ENCODE data around the gene DNAJC13. TPM values are rescaled to one million over a fixed set of nuclear protein-coding genes. Genes with fewer than 3 reads are reported as not detected.

Gene DNAJC13
- total and polyA plus RNA-seq, 2 donors (not counting 3 experiments of a cell fraction or from before 2014, with no cell fraction given), result 14.3 to 71.7 TPM

DNA sequence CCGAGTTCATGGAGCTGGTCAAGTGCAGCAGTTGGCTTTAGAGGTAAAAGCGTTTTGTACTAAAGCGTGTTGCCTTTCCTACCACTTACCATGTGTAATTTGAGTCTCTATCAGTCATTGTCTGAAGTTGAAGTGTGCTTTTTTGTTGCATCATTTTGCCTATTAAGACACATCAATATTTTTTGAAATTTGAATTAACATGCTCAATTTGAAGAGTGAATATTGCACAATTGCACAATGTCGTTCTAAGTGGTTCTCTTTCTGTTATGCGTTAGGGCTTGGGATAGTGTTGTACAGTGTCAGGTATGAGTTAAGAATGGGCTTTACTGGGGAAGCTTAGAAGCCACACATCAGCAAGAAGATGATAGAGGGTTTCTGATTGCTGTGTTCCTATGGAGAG is 95.8 kb downstream of the DNAJC13 start:
- Histone ChIP-seq H3K9me1 (replicated peaks; ENCODE audit: control insufficient read depth, extremely low read depth, insufficient read depth, low read length) (no peaks in the 10 kb centered on the region), H3K27ac (ENCODE audit: insufficient read depth, low read depth, low read length) (no peak overlapping the region), H3K9me3 (replicated peaks; ENCODE audit: control insufficient read depth, insufficient read depth, low read length) (no peaks in the 10 kb centered on the region), H3K4me3 (replicated peaks in 1 of 3; ENCODE audit: insufficient read depth in 1 of 3, low read depth in 1 of 3, low read length in 3 of 3) (no peak overlapping the region), H3K79me2 (ENCODE audit: control insufficient read depth, insufficient read depth, low read length) (no peaks in the 10 kb centered on the region), H3K27me3 (ENCODE audit: control insufficient read depth in 2 of 2, insufficient read depth in 2 of 2, low read length in 2 of 2) (no peaks in the 10 kb centered on the region), H3K36me3 (ENCODE audit: control insufficient read depth in 2 of 2, extremely low read depth in 1 of 2, insufficient read depth in 2 of 2, low read length in 2 of 2) (peaks cover 18 to 38% of the 10 kb centered on the region in 2 experiments), H2AFZ (ENCODE audit: low read depth, low read length) (no peak overlapping the region), H3K4me2 (ENCODE audit: insufficient read depth, low read length) (no peak overlapping the region), H3K4me1 (ENCODE audit: control insufficient read depth, extremely low read depth, insufficient read depth, low read length) (no peaks in the 10 kb centered on the region), H4K20me1 (replicated peaks; ENCODE audit: control insufficient read depth, extremely low read depth, insufficient read depth, low read length) (no peaks in the 10 kb centered on the region), H3K9ac (replicated peaks; ENCODE audit: extremely low read depth, insufficient read depth, low read length) (no peak overlapping the region)
- intact Hi-C loops (cut with micrococcal nuclease) (no loop called here), dilution Hi-C loops (cut with MboI; ENCODE audit: extremely low pct_ligation_motif_present, low sequenced_read_pairs) (no loop called here)
- no peak for TF ChIP-seq JUN (IDR thresholded peaks at IDR 0.05; ENCODE audit: borderline replicate concordance, insufficient read depth, insufficient read length, low read depth)
- TF ChIP-seq EZH2 (IDR thresholded peaks at IDR 0.05; ENCODE audit: borderline replicate concordance, low read depth, low read length, severe bottlenecking), result no peak
- TF ChIP-seq, protein P1, sequence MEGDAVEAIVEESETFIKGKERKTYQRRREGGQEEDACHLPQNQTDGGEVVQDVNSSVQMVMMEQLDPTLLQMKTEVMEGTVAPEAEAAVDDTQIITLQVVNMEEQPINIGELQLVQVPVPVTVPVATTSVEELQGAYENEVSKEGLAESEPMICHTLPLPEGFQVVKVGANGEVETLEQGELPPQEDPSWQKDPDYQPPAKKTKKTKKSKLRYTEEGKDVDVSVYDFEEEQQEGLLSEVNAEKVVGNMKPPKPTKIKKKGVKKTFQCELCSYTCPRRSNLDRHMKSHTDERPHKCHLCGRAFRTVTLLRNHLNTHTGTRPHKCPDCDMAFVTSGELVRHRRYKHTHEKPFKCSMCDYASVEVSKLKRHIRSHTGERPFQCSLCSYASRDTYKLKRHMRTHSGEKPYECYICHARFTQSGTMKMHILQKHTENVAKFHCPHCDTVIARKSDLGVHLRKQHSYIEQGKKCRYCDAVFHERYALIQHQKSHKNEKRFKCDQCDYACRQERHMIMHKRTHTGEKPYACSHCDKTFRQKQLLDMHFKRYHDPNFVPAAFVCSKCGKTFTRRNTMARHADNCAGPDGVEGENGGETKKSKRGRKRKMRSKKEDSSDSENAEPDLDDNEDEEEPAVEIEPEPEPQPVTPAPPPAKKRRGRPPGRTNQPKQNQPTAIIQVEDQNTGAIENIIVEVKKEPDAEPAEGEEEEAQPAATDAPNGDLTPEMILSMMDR (IDR thresholded peaks at IDR 0.05; ENCODE audit: extremely low read depth in 1 of 2, insufficient read depth in 1 of 2, low read depth in 1 of 2, low read length in 2 of 2), result no peak
- TF ChIP-seq MYC (IDR thresholded peaks at IDR 0.05; ENCODE audit: low read depth, low read length), result no peak
- no peak for TF ChIP-seq FOS (IDR thresholded peaks at IDR 0.05; ENCODE audit: borderline replicate concordance, insufficient read depth, low read length)
- no peak for TF ChIP-seq POLR2A (IDR thresholded peaks at IDR 0.05; ENCODE audit: low read depth, low read length)
- TF ChIP-seq, protein P2, sequence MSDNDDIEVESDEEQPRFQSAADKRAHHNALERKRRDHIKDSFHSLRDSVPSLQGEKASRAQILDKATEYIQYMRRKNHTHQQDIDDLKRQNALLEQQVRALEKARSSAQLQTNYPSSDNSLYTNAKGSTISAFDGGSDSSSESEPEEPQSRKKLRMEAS (IDR thresholded peaks at IDR 0.05; ENCODE audit: insufficient read depth, insufficient read length), result no peak
- no peak for TF ChIP-seq GATA2 (IDR thresholded peaks at IDR 0.05; ENCODE audit: insufficient read depth, insufficient read length, low read depth, low read length)
- FAIRE-seq (no peak), DNase-seq (ENCODE audit: low read depth, low spot score) (no peak)
- no TSS peak for BruUV-seq (replicated peaks)
- POLR2A ChIA-PET, result no interaction called here
- CTCF ChIA-PET, result interaction anchor here (1.1 kb wide), 1 partner anchor 23 kb away, joined by 3 read pairs; no protein-coding TSS in a partner anchor
